Liver (tissue), 9 donors: ENCODE data around the gene PHETA1. TPM values are rescaled to one million over a fixed set of nuclear protein-coding genes. Genes with fewer than 3 reads are reported as not detected.

Experiments used
- DNase-seq: peaks from one replicate; pipeline ENCODE4 v3.0.0-alpha.2; 2017; ENCODE audit warnings: low spot score
- H3K27ac ChIP-seq, 2 donors: one replicate each; pipeline ENCODE4 v1.7.0; 2013; ENCODE audit warnings: inconsistent platforms in 2 of 2, low read length in 2 of 2, control low read depth in 1 of 2, low read depth in 1 of 2, mild to moderate bottlenecking in 1 of 2
- H3K27me3 ChIP-seq, 4 donors: one replicate each; pipeline versions ENCODE4 v1.6.1 to v1.7.0; 2013; ENCODE audit warnings: low read length in 3 of 4, inconsistent platforms in 1 of 4, mild to moderate bottlenecking in 1 of 4, moderate library complexity in 1 of 4; ENCODE audit not compliant: control insufficient read depth in 4 of 4, insufficient read depth in 4 of 4
- H3K36me3 ChIP-seq, 4 donors: one replicate each; pipeline versions ENCODE4 v1.6.1 to v1.7.0; 2013; ENCODE audit warnings: low read length in 3 of 4, mild to moderate bottlenecking in 3 of 4, low read depth in 1 of 4, moderate library complexity in 1 of 4; ENCODE audit not compliant: control insufficient read depth in 4 of 4, insufficient read depth in 3 of 4
- H3K4me1 ChIP-seq, 4 donors: one replicate each; pipeline versions ENCODE4 v1.6.1 to v1.7.0; 2013; ENCODE audit warnings: low read length in 3 of 4, mild to moderate bottlenecking in 3 of 4, moderate library complexity in 1 of 4; ENCODE audit not compliant: control insufficient read depth in 4 of 4, insufficient read depth in 4 of 4
- H3K4me3 ChIP-seq, 3 donors: one replicate each; pipeline versions ENCODE4 v1.6.1 to v1.7.0; 2013; ENCODE audit warnings: low read length in 3 of 3, control low read depth in 1 of 3, low read depth in 1 of 3, mild to moderate bottlenecking in 1 of 3
- H3K9ac ChIP-seq, 2 donors: one replicate each; pipeline ENCODE4 v1.7.0; 2013; ENCODE audit warnings: low read length in 2 of 2, mild to moderate bottlenecking in 2 of 2, moderate library complexity in 2 of 2, control low read depth in 1 of 2, low read depth in 1 of 2
- H3K9me3 ChIP-seq, 4 donors: one replicate each; pipeline versions ENCODE4 v1.6.1 to v1.7.0; 2013; ENCODE audit warnings: low read length in 3 of 4; ENCODE audit not compliant: control insufficient read depth in 4 of 4
- EGR1 ChIP-seq, 2 donors: IDR thresholded peaks; 2 replicates each; pipeline ENCODE4 v1.6.1; 2016 to 2018; ENCODE audit warnings: antibody characterized with exemption in 2 of 2, low read depth in 2 of 2
- FOXA1 ChIP-seq: IDR thresholded peaks from 2 replicates; pipeline ENCODE4 v1.6.1; 2016; ENCODE audit warnings: antibody characterized with exemption
- FOXA2 ChIP-seq: IDR thresholded peaks from 2 replicates; pipeline ENCODE4 v1.6.1; 2016; ENCODE audit warnings: antibody characterized with exemption
- GABPA ChIP-seq, 2 donors: IDR thresholded peaks in 1 of 2; conservative IDR thresholded peaks in 1 of 2; 2 replicates each; pipeline ENCODE4 v1.6.1; 2016; ENCODE audit warnings: antibody characterized with exemption in 2 of 2, mild to moderate bottlenecking in 1 of 2, moderate library complexity in 1 of 2
- HNF4A ChIP-seq, 2 donors: conservative IDR thresholded peaks; 2 replicates each; pipeline ENCODE4 v1.6.1; 2016; ENCODE audit warnings: antibody characterized with exemption in 2 of 2, mild to moderate bottlenecking in 2 of 2
- HNF4G ChIP-seq: IDR thresholded peaks from 2 replicates; pipeline ENCODE4 v1.6.1; 2016; ENCODE audit warnings: antibody characterized with exemption
- JUND ChIP-seq, 2 donors: IDR thresholded peaks; 2 replicates each; pipeline ENCODE4 v1.6.1; 2016; ENCODE audit warnings: antibody characterized with exemption in 2 of 2
- NR2F2 ChIP-seq: IDR thresholded peaks from 2 replicates; pipeline ENCODE4 v1.6.1; 2016; ENCODE audit warnings: antibody characterized with exemption
- RAD21 ChIP-seq, 2 donors: IDR thresholded peaks; 2 replicates each; pipeline ENCODE4 v1.6.1; 2016; ENCODE audit warnings: antibody characterized with exemption in 2 of 2, mild to moderate bottlenecking in 2 of 2
- RXRA ChIP-seq, 2 donors: IDR thresholded peaks; 2 replicates each; pipeline ENCODE4 v1.6.1; 2017 to 2018; ENCODE audit warnings: antibody characterized with exemption in 2 of 2, mild to moderate bottlenecking in 1 of 2
- SP1 ChIP-seq: IDR thresholded peaks from 2 replicates; pipeline ENCODE4 v1.6.1; 2018; ENCODE audit warnings: antibody characterized with exemption, mild to moderate bottlenecking
- YY1 ChIP-seq: IDR thresholded peaks from 2 replicates; pipeline ENCODE4 v1.6.1; 2016; ENCODE audit warnings: antibody characterized with exemption, mild to moderate bottlenecking
- WGBS: extraction: QIAGEN DNeasy Blood & Tissue Kit; methylation state at CpG from one replicate; pipeline ENCODE4 v1.1.7; 2013; 5-methylcytosine and 5-hydroxymethylcytosine counted together
- polyA plus RNA-seq, 2 donors: library from polyadenylated mRNA; stranded (reverse) in 1 of 2; unstranded in 1 of 2; fragments of 200-250 nt in 1 of 2; fragments of >200 nt in 1 of 2; fragmentation: Nextera tagmentation in 1 of 2; extraction: Ambion mirVana in 1 of 2; gene quantifications; one replicate each; pipeline versions ENCODE4 v1.2.1 to v1.2.3, GENCODE V29; 2013 to 2015
- total RNA-seq, 2 donors: library from RNA; depleted of rRNA; stranded (reverse); fragments of >200 nt; gene quantifications; one replicate each; pipeline ENCODE4 v1.2.3, GENCODE V29; 2014
- TF ChIP-seq, protein P1 (sequence below): IDR thresholded peaks from 2 replicates; pipeline ENCODE4 v1.6.1; 2016; ENCODE audit warnings: antibody characterized with exemption, mild to moderate bottlenecking
- TF ChIP-seq, protein P2 (sequence below): IDR thresholded peaks from 2 replicates; pipeline ENCODE4 v1.6.1; 2016; ENCODE audit warnings: antibody characterized with exemption
- TF ChIP-seq, protein P3 (sequence below): IDR thresholded peaks from 2 replicates; pipeline ENCODE4 v1.6.1; 2016; ENCODE audit warnings: antibody characterized with exemption
- TF ChIP-seq, protein P4 (sequence below): fragments of 150-350 bp; IDR thresholded peaks from 2 replicates; pipeline ENCODE4 v1.5.1; 2017; ENCODE audit warnings: improper control_type of control experiment, low read depth, low read length; ENCODE audit not compliant: missing input control
- TF ChIP-seq, protein P5 (sequence below): IDR thresholded peaks from 2 replicates; pipeline ENCODE4 v1.6.1; 2016; ENCODE audit warnings: antibody characterized with exemption
- donor health status: healthy.
- donor health status: healthy.
- donor health status: healthy.
- donor health status: healthy.
- donor health status: healthy.

The PHETA1 gene
- total and polyA plus RNA-seq, 4 donors, result 2.4 to 5.7 (median 3.9) TPM

DNA sequence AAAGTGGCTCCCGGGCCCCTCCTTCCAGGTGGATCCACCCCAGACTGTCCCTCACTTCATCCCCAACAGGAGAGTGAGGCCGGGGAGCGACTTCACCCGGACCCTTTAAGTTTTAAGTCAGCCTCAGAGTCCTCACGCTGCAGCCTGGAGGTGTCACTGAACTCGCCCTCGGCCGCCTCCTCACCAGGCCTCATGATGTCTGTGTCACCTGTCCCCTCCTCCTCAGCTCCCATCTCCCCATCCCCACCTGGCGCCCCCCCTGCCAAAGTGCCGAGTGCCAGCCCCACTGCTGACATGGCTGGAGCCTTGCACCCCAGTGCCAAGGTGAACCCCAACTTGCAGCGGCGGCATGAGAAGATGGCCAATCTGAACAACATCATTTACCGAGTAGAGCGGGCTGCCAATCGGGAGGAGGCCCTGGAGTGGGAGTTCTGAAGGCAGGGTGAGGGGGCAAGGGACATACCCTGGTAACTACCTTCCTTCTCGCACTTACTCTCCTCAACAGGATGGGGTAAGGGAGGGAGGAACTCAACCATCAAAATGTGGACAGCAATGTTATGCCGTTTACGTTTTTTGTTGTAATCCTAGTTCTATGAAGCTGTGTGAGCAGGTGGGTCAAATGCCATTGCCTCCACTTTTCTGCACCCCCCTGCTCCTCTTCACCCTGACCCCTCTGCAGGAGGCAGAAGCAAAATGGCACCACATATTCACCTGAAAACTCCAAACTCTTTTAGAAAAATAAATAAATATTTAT is 20.8 kb downstream of the PHETA1 start:
- no peak for DNase-seq
- Histone ChIP-seq H3K4me3 (no peak overlapping the region), H3K27ac (no peak overlapping the region), H3K36me3 (peaks cover 3 to 47% (median 28%) of the 10 kb centered on the region in 4 donors), H3K9ac (no peak overlapping the region), H3K9me3 (peaks cover 2 to 10% (median 4%) of the 10 kb centered on the region in 4 donors), H3K4me1 (no peaks in the 10 kb centered on the region), H3K27me3 (no peaks in the 10 kb centered on the region)
- no peak for TF ChIP-seq EGR1 (IDR thresholded peaks at IDR 0.05; ENCODE audit: low read depth in 2 of 2)
- TF ChIP-seq, protein P1, sequence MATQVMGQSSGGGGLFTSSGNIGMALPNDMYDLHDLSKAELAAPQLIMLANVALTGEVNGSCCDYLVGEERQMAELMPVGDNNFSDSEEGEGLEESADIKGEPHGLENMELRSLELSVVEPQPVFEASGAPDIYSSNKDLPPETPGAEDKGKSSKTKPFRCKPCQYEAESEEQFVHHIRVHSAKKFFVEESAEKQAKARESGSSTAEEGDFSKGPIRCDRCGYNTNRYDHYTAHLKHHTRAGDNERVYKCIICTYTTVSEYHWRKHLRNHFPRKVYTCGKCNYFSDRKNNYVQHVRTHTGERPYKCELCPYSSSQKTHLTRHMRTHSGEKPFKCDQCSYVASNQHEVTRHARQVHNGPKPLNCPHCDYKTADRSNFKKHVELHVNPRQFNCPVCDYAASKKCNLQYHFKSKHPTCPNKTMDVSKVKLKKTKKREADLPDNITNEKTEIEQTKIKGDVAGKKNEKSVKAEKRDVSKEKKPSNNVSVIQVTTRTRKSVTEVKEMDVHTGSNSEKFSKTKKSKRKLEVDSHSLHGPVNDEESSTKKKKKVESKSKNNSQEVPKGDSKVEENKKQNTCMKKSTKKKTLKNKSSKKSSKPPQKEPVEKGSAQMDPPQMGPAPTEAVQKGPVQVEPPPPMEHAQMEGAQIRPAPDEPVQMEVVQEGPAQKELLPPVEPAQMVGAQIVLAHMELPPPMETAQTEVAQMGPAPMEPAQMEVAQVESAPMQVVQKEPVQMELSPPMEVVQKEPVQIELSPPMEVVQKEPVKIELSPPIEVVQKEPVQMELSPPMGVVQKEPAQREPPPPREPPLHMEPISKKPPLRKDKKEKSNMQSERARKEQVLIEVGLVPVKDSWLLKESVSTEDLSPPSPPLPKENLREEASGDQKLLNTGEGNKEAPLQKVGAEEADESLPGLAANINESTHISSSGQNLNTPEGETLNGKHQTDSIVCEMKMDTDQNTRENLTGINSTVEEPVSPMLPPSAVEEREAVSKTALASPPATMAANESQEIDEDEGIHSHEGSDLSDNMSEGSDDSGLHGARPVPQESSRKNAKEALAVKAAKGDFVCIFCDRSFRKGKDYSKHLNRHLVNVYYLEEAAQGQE, result no peak
- TF ChIP-seq, protein P2, sequence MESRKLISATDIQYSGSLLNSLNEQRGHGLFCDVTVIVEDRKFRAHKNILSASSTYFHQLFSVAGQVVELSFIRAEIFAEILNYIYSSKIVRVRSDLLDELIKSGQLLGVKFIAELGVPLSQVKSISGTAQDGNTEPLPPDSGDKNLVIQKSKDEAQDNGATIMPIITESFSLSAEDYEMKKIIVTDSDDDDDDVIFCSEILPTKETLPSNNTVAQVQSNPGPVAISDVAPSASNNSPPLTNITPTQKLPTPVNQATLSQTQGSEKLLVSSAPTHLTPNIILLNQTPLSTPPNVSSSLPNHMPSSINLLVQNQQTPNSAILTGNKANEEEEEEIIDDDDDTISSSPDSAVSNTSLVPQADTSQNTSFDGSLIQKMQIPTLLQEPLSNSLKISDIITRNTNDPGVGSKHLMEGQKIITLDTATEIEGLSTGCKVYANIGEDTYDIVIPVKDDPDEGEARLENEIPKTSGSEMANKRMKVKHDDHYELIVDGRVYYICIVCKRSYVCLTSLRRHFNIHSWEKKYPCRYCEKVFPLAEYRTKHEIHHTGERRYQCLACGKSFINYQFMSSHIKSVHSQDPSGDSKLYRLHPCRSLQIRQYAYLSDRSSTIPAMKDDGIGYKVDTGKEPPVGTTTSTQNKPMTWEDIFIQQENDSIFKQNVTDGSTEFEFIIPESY, result no peak
- TF ChIP-seq JUND (IDR thresholded peaks at IDR 0.05), result no peak
- TF ChIP-seq RAD21 (IDR thresholded peaks at IDR 0.05), result no peak
- no peak for TF ChIP-seq HNF4G
- TF ChIP-seq, protein P3, sequence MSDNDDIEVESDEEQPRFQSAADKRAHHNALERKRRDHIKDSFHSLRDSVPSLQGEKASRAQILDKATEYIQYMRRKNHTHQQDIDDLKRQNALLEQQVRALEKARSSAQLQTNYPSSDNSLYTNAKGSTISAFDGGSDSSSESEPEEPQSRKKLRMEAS, result no peak
- no peak for TF ChIP-seq FOXA2
- 97% methylated on average over 18 of the region's 18 CpGs for WGBS

DNA sequence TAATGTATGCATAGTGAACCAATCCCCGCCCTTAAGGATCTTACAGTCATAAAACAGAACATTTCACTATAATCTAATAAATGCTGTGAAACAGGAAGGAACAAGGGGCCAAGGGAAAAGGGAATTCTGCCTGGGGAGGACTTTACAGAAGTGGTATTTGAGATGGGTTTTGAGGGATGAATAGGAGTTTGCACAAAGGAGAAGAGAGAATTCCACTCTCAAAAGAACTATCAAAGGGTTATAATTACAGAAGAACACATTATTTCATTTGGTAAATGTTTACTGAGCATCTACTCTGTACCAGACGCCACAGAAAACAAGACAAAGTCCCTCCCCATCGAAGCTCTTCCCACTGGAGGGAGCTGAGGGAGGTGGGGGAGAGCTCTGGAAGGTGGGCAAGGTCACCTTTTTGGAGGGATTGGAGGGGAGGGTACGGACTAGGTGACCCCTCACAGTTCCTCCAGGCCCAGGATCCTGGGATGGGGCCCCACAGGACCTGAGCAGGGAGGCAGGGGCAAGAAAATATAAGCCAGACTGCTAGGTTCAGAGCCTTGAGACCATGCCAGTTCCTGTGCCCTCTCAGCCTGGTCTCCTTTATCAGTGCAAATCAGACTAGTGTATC is 24.5 kb downstream of the PHETA1 start:
- Histone ChIP-seq H3K27me3 (no peaks in the 10 kb centered on the region), H3K9ac (no peak overlapping the region), H3K36me3 (peaks cover 4 to 62% (median 37%) of the 10 kb centered on the region in 4 donors), H3K9me3 (peaks cover 2 to 10% (median 4%) of the 10 kb centered on the region in 4 donors), H3K4me3 (no peak overlapping the region), H3K4me1 (no peaks in the 10 kb centered on the region), H3K27ac (no peak overlapping the region)
- no peak for DNase-seq
- 85% methylated on average over 4 of the region's 4 CpGs for WGBS
- no peak for TF ChIP-seq FOXA1
- no peak for TF ChIP-seq SP1
- TF ChIP-seq FOXA2, result no peak
- TF ChIP-seq RAD21 (IDR thresholded peaks at IDR 0.05), result no peak
- TF ChIP-seq, protein P4, sequence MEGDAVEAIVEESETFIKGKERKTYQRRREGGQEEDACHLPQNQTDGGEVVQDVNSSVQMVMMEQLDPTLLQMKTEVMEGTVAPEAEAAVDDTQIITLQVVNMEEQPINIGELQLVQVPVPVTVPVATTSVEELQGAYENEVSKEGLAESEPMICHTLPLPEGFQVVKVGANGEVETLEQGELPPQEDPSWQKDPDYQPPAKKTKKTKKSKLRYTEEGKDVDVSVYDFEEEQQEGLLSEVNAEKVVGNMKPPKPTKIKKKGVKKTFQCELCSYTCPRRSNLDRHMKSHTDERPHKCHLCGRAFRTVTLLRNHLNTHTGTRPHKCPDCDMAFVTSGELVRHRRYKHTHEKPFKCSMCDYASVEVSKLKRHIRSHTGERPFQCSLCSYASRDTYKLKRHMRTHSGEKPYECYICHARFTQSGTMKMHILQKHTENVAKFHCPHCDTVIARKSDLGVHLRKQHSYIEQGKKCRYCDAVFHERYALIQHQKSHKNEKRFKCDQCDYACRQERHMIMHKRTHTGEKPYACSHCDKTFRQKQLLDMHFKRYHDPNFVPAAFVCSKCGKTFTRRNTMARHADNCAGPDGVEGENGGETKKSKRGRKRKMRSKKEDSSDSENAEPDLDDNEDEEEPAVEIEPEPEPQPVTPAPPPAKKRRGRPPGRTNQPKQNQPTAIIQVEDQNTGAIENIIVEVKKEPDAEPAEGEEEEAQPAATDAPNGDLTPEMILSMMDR, result no peak
- TF ChIP-seq YY1, result no peak
- TF ChIP-seq HNF4A (conservative IDR thresholded peaks at IDR 0.05), result no peak
- TF ChIP-seq JUND (IDR thresholded peaks at IDR 0.05), result no peak
- TF ChIP-seq, protein P5, sequence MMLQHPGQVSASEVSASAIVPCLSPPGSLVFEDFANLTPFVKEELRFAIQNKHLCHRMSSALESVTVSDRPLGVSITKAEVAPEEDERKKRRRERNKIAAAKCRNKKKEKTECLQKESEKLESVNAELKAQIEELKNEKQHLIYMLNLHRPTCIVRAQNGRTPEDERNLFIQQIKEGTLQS, result no peak
- TF ChIP-seq, protein P2, result no peak
- TF ChIP-seq, protein P3, result no peak
- TF ChIP-seq RXRA (IDR thresholded peaks at IDR 0.05), result no peak
- no peak for TF ChIP-seq NR2F2
- no peak for TF ChIP-seq EGR1 (IDR thresholded peaks at IDR 0.05; ENCODE audit: low read depth in 2 of 2)
- no peak for TF ChIP-seq GABPA (IDR thresholded peaks at IDR 0.05 in 1 of 2, conservative IDR thresholded peaks at IDR 0.05 in 1 of 2)
